C4-2B (cell line): ENCODE data around the gene FAM222A.

ENCODE experiments used
- CTCF ChIP-seq: fragments of 450-650 bp; conservative IDR thresholded peaks from 2 replicates; pipeline ENCODE4 v1.5.1; 2017; ENCODE audit warnings: mild to moderate bottlenecking
- ZFX ChIP-seq: fragments of 450-650 bp; IDR thresholded peaks from 2 replicates; pipeline ENCODE4 v1.6.1; 2017

- TF ChIP-seq CTCF (no peak), ZFX (no peak)
Observed at GRCh38 chr12:109778684-109779083, 65.1 kb downstream of the FAM222A start.
